HG02571 (cell line): Measurements from ENCODE around the gene SWAP70.

Experiments used
- ATAC-seq: cut with Tn5 transposase; IDR thresholded peaks from one replicate; pipeline ENCODE4 v1.9.1; 2021; ENCODE audit warnings: mild to moderate bottlenecking, moderate library complexity; ENCODE audit not compliant: unreplicated experiment

Gene SWAP70

GRCh38 chr11:9773524-9773923 is 109.6 kb downstream of the SWAP70 start:
- ATAC-seq, result no peak

DNA sequence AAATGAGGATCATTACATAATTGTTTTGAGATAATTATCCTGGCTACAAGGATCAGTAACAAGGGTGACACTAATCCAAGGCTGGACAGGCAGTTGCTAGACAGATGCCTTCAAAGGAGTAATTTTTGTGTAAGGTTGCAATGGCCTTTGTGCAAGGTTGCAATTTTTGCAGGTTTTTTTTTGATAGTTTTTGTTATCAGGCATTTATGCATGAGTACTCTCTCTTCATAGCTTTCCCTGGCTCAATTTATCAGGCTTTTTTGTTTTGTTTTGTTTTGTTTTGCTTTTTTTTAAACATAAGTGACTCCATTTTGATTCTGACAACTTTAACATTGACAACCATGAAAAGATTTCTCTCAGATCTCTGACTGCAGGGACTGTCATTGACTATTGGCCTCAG is 110.2 kb downstream of the SWAP70 start:
- ATAC-seq, result no peak

GRCh38 chr11:9774591-9775397 is 110.9 kb downstream of the SWAP70 start:
- no peak for ATAC-seq

DNA sequence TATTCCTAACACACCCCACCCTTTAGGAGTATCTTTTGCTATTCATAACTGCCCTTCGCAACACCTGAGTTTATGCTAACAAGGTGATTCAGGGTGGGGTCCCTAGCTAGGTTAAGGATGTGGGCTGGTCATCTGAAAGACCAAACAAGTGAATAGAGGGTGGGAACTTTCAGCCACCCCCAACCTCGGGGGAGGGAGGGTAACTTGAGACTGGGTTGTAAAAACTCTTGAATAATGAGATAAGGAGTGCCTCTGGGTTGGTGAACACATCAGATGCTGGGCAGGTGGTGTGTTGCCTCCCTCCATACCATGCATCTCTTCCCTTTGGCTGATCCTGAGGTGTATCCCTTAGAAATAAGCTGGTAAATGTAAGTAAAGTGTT is 111.5 kb downstream of the SWAP70 start:
- ATAC-seq, result no peak

DNA sequence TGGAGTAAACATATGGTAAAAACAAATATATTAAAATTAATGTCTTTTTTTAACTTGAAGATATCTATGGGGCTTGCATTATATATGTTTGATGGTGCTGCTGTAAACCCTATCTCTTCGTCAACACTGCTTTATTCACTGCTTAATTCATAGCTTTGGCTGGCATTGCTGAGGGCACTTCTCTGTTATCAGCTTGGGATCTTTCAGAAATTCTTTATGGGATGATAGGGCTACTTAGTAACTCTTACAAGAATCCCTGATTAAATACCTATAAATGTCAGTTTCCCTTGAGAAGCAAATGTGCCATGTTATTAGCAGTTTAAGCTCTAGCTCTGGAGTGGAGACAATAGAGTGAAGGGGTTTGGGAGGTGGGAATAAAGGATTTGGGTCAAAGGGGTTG is 112.3 kb downstream of the SWAP70 start:
- no peak for ATAC-seq

GRCh38 chr11:9777066-9777465 is 113.2 kb downstream of the SWAP70 start:
- ATAC-seq, result no peak

- no peak for ATAC-seq
These were observed 113.6 kb downstream of the SWAP70 start for GRCh38 chr11:9777525-9777924.

- no peak for ATAC-seq
These were observed 117.1 kb downstream of the SWAP70 start for GRCh38 chr11:9780929-9781328.

GRCh38 chr11:9783986-9784385 is 120.1 kb downstream of the SWAP70 start:
- no peak for ATAC-seq

DNA sequence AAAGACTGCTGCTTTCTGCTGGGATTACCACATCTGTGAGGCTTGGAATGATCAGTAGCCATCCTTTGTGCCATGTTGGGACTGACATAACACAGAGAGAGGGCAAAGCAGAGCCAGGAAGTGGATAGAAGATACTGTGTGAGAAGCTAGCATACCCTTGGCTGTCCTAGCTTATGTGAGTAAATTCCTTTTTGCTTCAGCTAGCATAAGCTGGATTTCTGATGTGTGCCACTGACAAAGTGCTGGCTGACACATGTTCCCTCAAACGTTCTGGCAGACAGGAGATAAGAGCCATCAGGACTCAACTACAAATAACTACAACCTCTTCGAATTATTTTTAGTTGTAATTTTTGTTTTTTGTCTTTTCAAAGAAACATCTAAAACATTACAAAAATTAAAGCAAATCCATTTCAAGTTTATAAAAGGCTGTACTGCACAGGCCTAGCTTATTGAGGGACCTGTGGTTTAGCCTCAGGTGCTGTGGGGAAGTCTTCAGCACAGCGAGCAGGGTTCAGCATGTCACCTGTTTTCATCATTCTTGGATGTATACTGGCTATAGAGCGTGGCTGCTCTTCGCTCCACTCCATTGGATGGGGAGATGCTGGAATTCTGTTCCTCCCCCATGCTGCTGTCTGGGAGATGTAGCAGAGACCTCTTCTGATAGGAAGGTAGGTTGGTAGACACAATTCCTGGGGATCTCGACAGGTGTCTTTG is 120.9 kb downstream of the SWAP70 start:
- no peak for ATAC-seq

DNA sequence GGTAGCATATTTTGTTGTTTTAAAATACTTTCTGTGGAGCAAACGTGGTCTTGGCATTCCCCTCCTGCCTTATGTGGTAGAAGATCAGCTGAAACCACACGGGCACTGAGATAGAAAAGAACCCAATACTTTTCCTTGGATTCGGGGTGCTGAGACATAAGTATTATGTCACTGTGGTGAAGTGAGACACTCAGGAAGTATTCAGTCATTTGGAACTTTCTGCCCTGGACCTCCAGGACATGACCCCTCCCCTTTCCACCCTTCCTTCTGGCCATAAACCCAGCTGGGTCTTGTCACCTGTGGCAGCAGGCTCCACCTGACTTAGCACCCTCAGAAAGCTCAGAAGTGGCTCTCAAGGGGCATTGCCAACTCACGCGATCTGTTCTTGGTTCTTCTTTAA is 123.4 kb downstream of the SWAP70 start:
- no peak for ATAC-seq

GRCh38 chr11:9787981-9788521 is 124.2 kb downstream of the SWAP70 start:
- ATAC-seq, result no peak

GRCh38 chr11:9789910-9790309 is 126.0 kb downstream of the SWAP70 start:
- no peak for ATAC-seq

DNA sequence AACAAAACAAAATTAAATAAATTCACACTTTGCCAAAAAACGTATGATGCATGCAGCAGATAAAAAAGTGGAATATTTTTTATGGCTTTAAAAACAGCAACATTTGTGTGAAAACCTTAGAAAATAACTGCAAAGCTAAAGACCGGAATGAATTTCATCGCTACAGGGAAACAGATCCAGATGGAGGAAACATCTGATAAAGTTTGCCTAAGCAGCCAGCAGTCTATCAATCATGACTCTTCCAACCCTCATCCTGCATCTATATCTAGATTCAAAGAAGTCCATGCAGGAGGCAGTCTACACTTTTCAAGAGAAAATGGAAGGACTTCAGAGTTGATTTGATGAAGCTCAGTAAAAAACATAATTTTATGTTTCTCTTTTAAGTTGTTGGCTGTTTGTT is 126.8 kb downstream of the SWAP70 start:
- ATAC-seq, result no peak

- ATAC-seq, result no peak
These were observed 132.4 kb downstream of the SWAP70 start for GRCh38 chr11:9796266-9796665.

DNA sequence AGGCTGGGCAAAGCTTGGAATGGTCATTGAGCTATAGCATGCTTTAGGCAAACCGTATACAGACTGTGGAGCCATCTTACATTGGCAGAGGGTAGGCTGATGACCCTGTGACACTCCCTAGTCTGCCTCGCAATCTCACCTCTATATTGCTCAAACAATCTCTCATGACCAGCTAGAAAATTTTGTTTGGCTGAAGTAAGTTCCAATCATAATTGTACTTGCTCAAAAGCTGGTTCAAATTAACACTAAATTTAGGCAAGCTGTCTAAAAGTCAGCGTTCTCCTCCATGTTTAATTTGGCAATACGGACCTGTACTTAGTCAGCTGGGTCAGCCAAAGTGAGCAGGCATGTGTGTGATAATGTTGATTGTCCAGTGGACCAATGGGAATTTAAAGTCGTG is 133.0 kb downstream of the SWAP70 start:
- ATAC-seq, result no peak

- ATAC-seq, result no peak
These were observed 133.4 kb downstream of the SWAP70 start for GRCh38 chr11:9797300-9797699.

GRCh38 chr11:9799886-9800285 is 136.0 kb downstream of the SWAP70 start:
- ATAC-seq, result no peak

- no peak for ATAC-seq
These were observed 138.5 kb downstream of the SWAP70 start for GRCh38 chr11:9802291-9802861.
